BJ (cell line): ENCODE results near the gene SELENOV. TPM values are rescaled to one million over a fixed set of nuclear protein-coding genes. Genes with fewer than 3 reads are reported as not detected.

Experiments used
- CTCF ChIA-PET: fragments of 350-600 bp; formaldehyde crosslinking; extraction: SDS; loops from one replicate; lab custom pipeline; 2021; ENCODE audit warnings: antibody characterized with exemption, inconsistent platforms; lab: Yijun Ruan, JAX
- POLR2A ChIA-PET: fragments of 300-600 bp; sonication (Branson Sonifier 250); formaldehyde crosslinking; extraction: SDS; loops from one replicate; lab custom pipeline; 2021; ENCODE audit warnings: antibody characterized with exemption; lab: Charles Lee
- DNase-seq: peaks from one replicate; pipeline ENCODE4 v3.0.0-alpha.2; 2011; ENCODE audit warnings: low read depth
- H3K27me3 ChIP-seq: 2 replicates; pipeline ENCODE4 v1.6.0; 2011; ENCODE audit warnings: low read length; ENCODE audit not compliant: control insufficient read depth, insufficient read depth
- H3K36me3 ChIP-seq: 2 replicates; pipeline ENCODE4 v1.5.1; 2011; ENCODE audit warnings: low read length; ENCODE audit not compliant: control insufficient read depth, insufficient read depth
- H3K4me3 ChIP-seq: 2 replicates; pipeline ENCODE4 v1.5.1; 2011; ENCODE audit warnings: low read depth, mild to moderate bottlenecking, control low read depth, low read length
- CTCF ChIP-seq: IDR thresholded peaks from 2 replicates; pipeline ENCODE4 v1.5.1; 2011; ENCODE audit warnings: low read depth, mild to moderate bottlenecking, control low read depth, inconsistent platforms, low read length, moderate library complexity; ENCODE audit not compliant: insufficient read depth
- polyA plus RNA-seq: library from polyadenylated mRNA; depleted of rRNA; stranded (reverse); fragments of >200 nt; gene quantifications from 2 replicates; pipeline ENCODE4 v1.2.3, GENCODE V29; 2011

Gene SELENOV
- polyA plus RNA-seq, 1 experiment: not detected

DNA sequence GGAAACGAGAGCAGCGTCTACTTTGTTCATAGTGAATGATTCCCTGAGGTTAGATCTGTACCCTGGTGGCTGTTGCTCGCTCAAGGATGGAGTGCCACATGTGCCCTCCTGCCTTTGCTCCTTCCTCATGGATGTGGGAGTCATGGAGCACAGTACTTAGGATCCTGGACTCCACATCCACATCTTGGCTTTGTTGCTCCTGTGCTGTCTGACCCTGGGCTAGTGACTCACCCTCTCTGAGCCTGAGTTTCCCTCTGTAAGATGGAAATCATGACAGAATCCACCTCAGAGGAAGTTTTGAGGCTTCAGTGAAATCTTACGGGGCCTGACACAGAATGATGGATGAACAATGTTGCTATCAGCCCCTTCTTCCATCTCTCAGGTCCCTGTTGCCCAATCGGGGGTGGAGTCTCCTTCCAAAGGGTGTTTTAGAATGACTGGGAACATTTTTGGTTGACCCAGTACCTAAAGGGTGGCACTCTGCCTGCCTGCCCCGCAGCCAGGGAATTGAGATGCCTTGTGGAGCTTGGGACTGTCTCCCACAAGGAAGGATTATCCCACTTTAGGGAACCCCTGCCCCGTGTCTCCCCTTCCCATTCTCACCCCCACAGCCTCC, 44.1 kb upstream of the SELENOV start:
- DNase-seq: no peak
- Histone ChIP-seq H3K4me3 (no peak overlapping the region), H3K27me3 (no peaks in the 10 kb centered on the region), H3K36me3 (peaks cover 78% of the 10 kb centered on the region)
- TF ChIP-seq CTCF: no peak
- ChIA-PET CTCF (interaction anchor here (0.9 to 1.1 kb wide), 2 partner anchors 38 to 59 kb away, joined by 3 read pairs; no protein-coding TSS in a partner anchor), POLR2A (no interaction called here)

DNA sequence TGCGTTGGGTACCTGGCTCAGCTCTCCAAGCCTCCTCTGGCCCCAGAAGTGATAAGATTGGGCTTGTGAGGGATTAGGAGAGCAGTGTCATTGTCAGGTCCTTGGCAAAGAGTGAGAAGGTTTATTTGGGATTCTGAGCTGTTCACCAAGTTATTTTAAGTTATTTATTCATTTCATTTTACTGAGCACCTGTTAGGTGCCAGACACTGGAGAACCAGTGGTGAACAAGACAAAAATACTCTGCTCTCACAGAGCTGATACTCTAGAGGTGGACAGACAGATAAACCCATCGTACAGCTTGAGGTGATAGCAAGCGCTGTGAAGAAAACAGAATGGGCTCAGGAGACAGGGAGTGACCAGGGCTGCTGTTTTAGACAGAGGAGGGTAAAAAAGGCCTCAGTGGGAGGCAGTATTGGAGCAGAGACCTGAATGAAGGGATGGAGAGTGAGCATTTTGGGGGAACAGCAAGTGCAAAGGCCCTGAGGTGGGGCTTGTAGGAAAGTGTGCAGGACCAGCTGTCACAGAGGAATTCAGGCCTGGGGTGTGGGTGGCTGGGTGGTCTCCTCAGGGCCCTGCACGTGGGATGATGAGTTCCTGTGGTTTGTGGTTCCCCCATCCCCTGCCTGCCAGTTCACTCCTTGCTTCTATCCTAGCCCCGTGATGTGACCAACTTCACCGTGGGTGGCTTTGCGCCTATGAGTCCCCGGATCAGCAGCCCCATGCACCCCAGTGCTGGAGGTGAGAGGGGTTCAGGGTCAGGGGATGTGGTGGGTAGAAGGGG, 43.0 kb upstream of the SELENOV start:
- TF ChIP-seq CTCF: no peak
- DNase-seq: no peak
- ChIA-PET POLR2A (no interaction called here), CTCF (interaction anchor here (0.6 to 1.2 kb wide), 4 partner anchors 9 to 178 kb away, joined by 3 read pairs; partner anchors contain the start of gene TIMM50)
- no peaks in the 10 kb centered on the region for H3K27me3 ChIP-seq
- H3K4me3 ChIP-seq: no peak overlapping the region
- H3K36me3 ChIP-seq: peaks cover 75% of the 10 kb centered on the region

DNA sequence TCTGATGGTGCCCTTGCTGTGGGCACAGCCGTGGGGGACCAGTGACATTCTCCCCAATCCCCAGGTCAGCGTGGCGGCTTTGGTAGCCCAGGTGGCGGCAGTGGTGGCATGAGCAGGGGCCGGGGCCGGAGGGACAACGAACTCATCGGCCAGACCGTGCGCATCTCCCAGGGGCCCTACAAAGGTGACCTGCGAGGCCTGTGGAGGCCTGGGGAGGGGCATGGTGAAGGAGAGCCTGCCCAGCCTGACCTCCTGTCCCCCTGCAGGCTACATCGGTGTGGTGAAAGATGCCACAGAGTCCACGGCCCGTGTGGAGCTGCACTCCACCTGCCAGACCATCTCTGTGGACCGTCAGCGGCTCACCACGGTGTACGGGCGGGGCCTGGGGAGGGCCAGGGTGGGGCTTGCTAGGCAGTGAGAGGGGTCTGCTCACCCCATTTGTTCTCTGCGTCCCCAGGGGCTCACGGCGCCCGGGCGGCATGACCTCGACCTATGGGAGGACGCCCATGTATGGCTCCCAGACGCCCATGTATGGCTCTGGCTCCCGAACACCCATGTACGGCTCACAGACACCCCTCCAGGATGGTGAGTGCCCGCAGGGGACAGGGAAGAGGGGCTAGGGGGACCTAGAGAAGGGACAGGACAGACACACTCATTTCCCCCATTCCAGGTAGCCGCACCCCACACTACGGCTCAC, 42.0 kb upstream of the SELENOV start:
- POLR2A ChIA-PET: no interaction called here
- CTCF ChIA-PET: interaction anchor here (1.2 to 2.9 kb wide), 3 partner anchors 8 to 61 kb away, joined by 3 to 33 read pairs (median 24); partner anchors contain the start of genes EID2B and TIMM50
- no peaks in the 10 kb centered on the region for H3K27me3 ChIP-seq
- DNase-seq: no peak
- no peak overlapping the region for H3K4me3 ChIP-seq
- H3K36me3 ChIP-seq: peaks cover 70% of the 10 kb centered on the region
- no peak for TF ChIP-seq CTCF

DNA sequence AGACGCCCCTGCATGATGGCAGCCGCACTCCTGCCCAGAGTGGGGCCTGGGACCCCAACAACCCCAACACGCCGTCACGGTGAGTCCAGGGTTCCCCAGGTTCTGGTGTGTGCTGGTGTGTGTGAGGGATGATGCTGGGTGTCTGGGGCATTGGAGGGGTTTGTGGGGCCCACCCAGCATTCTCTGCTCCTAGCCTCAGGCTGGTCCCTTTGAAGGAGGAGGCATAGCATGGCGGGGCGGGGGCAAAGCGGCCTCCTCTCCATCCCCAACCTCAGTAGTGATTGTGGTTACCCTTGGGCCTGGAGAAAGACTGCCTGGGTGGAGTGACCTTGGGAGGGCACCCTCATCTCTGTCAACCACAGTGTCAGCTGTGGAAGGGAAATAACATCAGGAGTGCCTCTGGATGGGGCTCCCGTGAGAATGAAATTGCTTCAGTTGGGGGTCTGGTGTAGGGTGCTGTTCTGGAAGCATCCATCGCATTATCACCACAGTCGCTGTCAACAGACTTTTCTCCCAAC, 41.4 kb upstream of the SELENOV start:
- CTCF ChIA-PET: interaction anchor here (1.0 to 2.9 kb wide), 19 partner anchors 9 to 76 kb away, joined by 3 to 33 read pairs (median 7); partner anchors contain the start of genes EID2B and RPS16
- POLR2A ChIA-PET: no interaction called here
- no peak for DNase-seq

More for the DNA sequence above, 41.4 kb upstream of the SELENOV start:
- no peak for TF ChIP-seq CTCF
- Histone ChIP-seq H3K27me3 (no peaks in the 10 kb centered on the region), H3K4me3 (no peak overlapping the region), H3K36me3 (peaks cover 67% of the 10 kb centered on the region)
